Heart left ventricle (tissue), 16 donors: ENCODE data around the gene EPO. TPM values are rescaled to one million over a fixed set of nuclear protein-coding genes. Genes with fewer than 3 reads are reported as not detected.
A peak's percentile ranks its signal among the peaks of the same experiment; 100 is the strongest.
"Not testable (repeated sequence)": the region's sequence is repeated elsewhere in the genome, so short reads cannot be mapped to it uniquely, and the experiment has no call there.

Source experiments
- ATAC-seq, 4 donors: fragments of 200-7000 bp; cut with Tn5 transposase; one replicate each; pipeline ENCODE4 v1.9.1; 2020 to 2022; ENCODE audit warnings: moderate library complexity in 4 of 4, mild to moderate bottlenecking in 3 of 4, moderate number of reproducible peaks in 1 of 4
- DNase-seq, 5 donors: peaks; one replicate each; pipeline ENCODE4 v3.0.0-alpha.2; 2020
- H3K27ac ChIP-seq, 12 donors: fragments of 200-600 bp; sonication (generic) in 4 of 12; one replicate each; pipeline versions ENCODE4 v1.5.0 to v1.8.0; 2016 to 2022; ENCODE audit warnings: mild to moderate bottlenecking in 2 of 12
- H3K27me3 ChIP-seq, 9 donors: fragments of 200-600 bp; sonication (generic) in 2 of 9; one replicate each; pipeline versions ENCODE4 v1.5.1 to v1.8.0; 2016 to 2022; ENCODE audit warnings: mild to moderate bottlenecking in 3 of 9
- H3K36me3 ChIP-seq, 9 donors: fragments of 200-600 bp; sonication (generic) in 2 of 9; one replicate each; pipeline versions ENCODE4 v1.5.0 to v1.8.0; 2018 to 2022; ENCODE audit warnings: mild to moderate bottlenecking in 2 of 9
- H3K4me1 ChIP-seq, 12 donors: fragments of 200-600 bp; sonication (generic) in 4 of 12; one replicate each; pipeline versions ENCODE4 v1.5.0 to v1.8.0; 2016 to 2022; ENCODE audit warnings: mild to moderate bottlenecking in 3 of 12
- H3K4me3 ChIP-seq, 12 donors: fragments of 200-600 bp; sonication (generic) in 4 of 12; one replicate each; pipeline versions ENCODE4 v1.5.0 to v1.8.0; 2017 to 2022; ENCODE audit warnings: mild to moderate bottlenecking in 9 of 12, moderate library complexity in 4 of 12
- H3K9me3 ChIP-seq, 12 donors: fragments of 200-600 bp; sonication (generic) in 4 of 12; one replicate each; pipeline versions ENCODE4 v1.5.0 to v1.8.0; 2016 to 2022; ENCODE audit warnings: mild to moderate bottlenecking in 1 of 12
- CTCF ChIP-seq, 12 donors: fragments of 200-600 bp; sonication (generic) in 4 of 12; IDR thresholded peaks; one replicate each; pipeline versions ENCODE4 v1.5.0 to v1.8.0; 2018 to 2022; ENCODE audit warnings: antibody characterized with exemption in 12 of 12, mild to moderate bottlenecking in 5 of 12
- POLR2A ChIP-seq, 2 donors: fragments of 450-650 bp; IDR thresholded peaks; one replicate each; pipeline ENCODE4 v1.6.1; 2017; ENCODE audit warnings: antibody characterized with exemption in 2 of 2, mild to moderate bottlenecking in 2 of 2, moderate library complexity in 2 of 2
- whole genome bisulfite sequencing, 4 donors: extraction: QIAGEN DNeasy Blood & Tissue Kit in 2 of 4; methylation state at CpG; one replicate each; pipeline versions ENCODE4 v1.1.5 to v1.1.7; 2013 to 2018; 5-methylcytosine and 5-hydroxymethylcytosine counted together
- intact Hi-C, 10 donors: fragments of 100-400 bp; cut with DNase I; formaldehyde crosslinking; loops; one replicate each; pipeline versions ENCODE4 v1.11.1 to v1.14.2; 2022
- polyA plus RNA-seq, 2 donors: library from polyadenylated mRNA; stranded (reverse); fragments of 200-250 nt; gene quantifications; one replicate each; pipeline ENCODE4 v1.2.3, GENCODE V29; 2013
- total RNA-seq, 9 donors: library from RNA; depleted of rRNA in 2 of 9; stranded (reverse); fragments of >200 nt in 2 of 9; fragmentation: NEBNext Ultra II Directional in 3 of 9; extraction: Animal tissue kit (Norgen Biotek cat#: 25700) in 3 of 9; gene quantifications; one replicate each; pipeline versions ENCODE4 v1.1.0 to v1.2.4, GENCODE V29; 2016 to 2023
- donor health status: ischemic (EF 13 %, LVEDD 7.1; RV severe dilation, severe dysfunction).
- donor health status: healthy with polysubstance abuse.
- donor health status: DM: no; HTN: yes; CAD: no.
- donor health status: DM: no; HTN: no; CAD: no.
- donor health status: ischemic (EF 25% LVEDD 6.9; RV normal size, moderate dysfunction).
- donor health status: ischemic (EF 25% LVEDD 5.7; RV mildly dilated, moderate dysfunction).
- donor health status: healthy.
- donor health status: DM: yes; HTN: yes; CAD: no.
- donor health status: ischemic (EF 35%, LVEDD 5.7; RV mildly dilated, moderate dysfunction).
- donor health status: nonischemic (EF 11% LVEDD 7.7; RV severe dilation, severe dysfunction).
- donor health status: DM: yes; HTN: yes; CAD: no.
- donor health status: PGD.
- donor health status: ischemic (EF 29% LVEDD 5.4; RV normal size, mild dysfunction).
- donor health status: nonischemic (EF 23%, LVEDD 6.1; RV moderate dilation, normal function).

Gene EPO
- total and polyA plus RNA-seq, 11 donors: not detected

DNA sequence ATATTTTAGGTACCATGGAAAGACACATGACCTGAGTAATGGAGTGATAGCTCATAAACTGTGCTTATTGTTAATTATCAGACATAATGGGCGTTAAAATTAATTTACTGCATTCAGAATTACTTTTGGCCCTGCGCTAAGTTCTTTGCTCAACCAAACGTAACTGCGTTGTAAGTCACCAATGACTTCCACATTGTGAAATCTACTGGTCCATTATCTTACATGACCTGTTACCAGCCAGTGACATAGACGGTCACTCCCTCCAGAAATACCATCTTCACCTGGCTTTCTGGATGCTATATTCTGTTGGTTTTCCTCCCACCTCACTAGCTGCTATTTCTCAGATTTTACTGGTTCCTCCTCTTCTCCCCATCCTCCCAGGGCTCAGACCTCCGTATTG is 21.2 kb upstream of the EPO start:
- H3K27me3 ChIP-seq: no peaks in the 10 kb centered on the region
- H3K4me3 ChIP-seq: no peak overlapping the region
- H3K36me3 ChIP-seq: no peaks in the 10 kb centered on the region
- no peak for TF ChIP-seq POLR2A (IDR thresholded peaks at IDR 0.05)
- no peak overlapping the region for H3K27ac ChIP-seq
- ATAC-seq (no peak), DNase-seq (no peak)
- 64 to 73% (median 70%) methylated on average over 6 of the region's 6 CpGs for WGBS, 4 donors
- H3K9me3 ChIP-seq: no peaks in the 10 kb centered on the region
- intact Hi-C loops: loop anchor here in 4 of 10 donors (10.0 kb wide), 2 partner anchors 224 to 234 kb away; partner anchors contain the start of genes SPACDR (in 2 of the 4) and TSC22D4 (in 2 of the 4)
- H3K4me1 ChIP-seq: peaks cover 0 to 7% (median 4%) of the 10 kb centered on the region in 12 donors

DNA sequence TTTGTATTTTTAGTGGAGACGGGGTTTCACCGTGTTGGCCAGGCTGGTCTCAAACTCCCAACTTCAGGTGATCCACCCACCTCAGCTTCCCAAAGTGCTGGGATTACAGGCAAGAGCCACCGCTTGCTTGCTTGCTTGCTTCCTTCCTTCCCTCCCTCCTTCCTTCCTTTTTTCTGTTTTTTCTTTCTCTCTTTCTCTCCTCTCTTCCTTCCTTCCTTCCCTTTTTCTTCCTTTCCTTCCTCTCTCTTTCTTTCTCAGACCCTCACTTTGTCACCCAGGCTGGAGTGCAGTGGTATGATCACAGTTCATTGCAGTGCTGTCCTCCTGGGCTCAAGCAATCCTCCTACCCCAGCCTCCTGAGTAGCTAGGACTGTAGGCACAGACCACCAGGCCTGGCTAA is 19.2 kb upstream of the EPO start:
- intact Hi-C loops: loop anchor here in 2 of 10 donors (10.0 kb wide), 2 partner anchors 154 to 354 kb away; partner anchors contain the start of gene SLC12A9 (in 1 of the 2)
- H3K4me1 ChIP-seq, H3K9me3 ChIP-seq, H3K36me3 ChIP-seq, ATAC-seq, H3K27ac ChIP-seq, H3K4me3 ChIP-seq, H3K27me3 ChIP-seq: not testable (repeated sequence)
- 50 to 77% (median 70%) methylated on average over 3 of the region's 3 CpGs for WGBS, 4 donors
- DNase-seq: peak in 1 of 5 donors; percentile 14

- Histone ChIP-seq H3K27me3 (no peaks in the 10 kb centered on the region), H3K36me3 (peaks cover 0 to 16% (median 7%) of the 10 kb centered on the region in 9 donors), H3K4me3 (peak overlapping the region; percentile 53 to 88 (median 77)), H3K27ac (peak overlapping the region; percentile 91 to 99 (median 94)), H3K4me1 (peaks cover 0 to 28% (median 18%) of the 10 kb centered on the region in 12 donors), H3K9me3 (no peaks in the 10 kb centered on the region)
- WGBS, 4 donors: 0 to 1% (median 1%) methylated on average over 8 to 25 of the region's 25 CpGs
- peak; percentile 74 to 92 (median 81) for DNase-seq
- peak; percentile 54 to 80 (median 74) for ATAC-seq
- intact Hi-C loops: loop anchor here in 9 of 10 donors (1.0 to 10.0 kb wide), 5 partner anchors 31 to 349 kb away; partner anchors contain the start of gene SLC12A9 (in 8 of the 9)
- TF ChIP-seq CTCF (IDR thresholded peaks at IDR 0.05): peak; percentile 82 to 97 (median 92)
- no peak for TF ChIP-seq POLR2A (IDR thresholded peaks at IDR 0.05)
Observed at GRCh38 chr7:100705320-100705752, 14.9 kb upstream of the EPO start.

DNA sequence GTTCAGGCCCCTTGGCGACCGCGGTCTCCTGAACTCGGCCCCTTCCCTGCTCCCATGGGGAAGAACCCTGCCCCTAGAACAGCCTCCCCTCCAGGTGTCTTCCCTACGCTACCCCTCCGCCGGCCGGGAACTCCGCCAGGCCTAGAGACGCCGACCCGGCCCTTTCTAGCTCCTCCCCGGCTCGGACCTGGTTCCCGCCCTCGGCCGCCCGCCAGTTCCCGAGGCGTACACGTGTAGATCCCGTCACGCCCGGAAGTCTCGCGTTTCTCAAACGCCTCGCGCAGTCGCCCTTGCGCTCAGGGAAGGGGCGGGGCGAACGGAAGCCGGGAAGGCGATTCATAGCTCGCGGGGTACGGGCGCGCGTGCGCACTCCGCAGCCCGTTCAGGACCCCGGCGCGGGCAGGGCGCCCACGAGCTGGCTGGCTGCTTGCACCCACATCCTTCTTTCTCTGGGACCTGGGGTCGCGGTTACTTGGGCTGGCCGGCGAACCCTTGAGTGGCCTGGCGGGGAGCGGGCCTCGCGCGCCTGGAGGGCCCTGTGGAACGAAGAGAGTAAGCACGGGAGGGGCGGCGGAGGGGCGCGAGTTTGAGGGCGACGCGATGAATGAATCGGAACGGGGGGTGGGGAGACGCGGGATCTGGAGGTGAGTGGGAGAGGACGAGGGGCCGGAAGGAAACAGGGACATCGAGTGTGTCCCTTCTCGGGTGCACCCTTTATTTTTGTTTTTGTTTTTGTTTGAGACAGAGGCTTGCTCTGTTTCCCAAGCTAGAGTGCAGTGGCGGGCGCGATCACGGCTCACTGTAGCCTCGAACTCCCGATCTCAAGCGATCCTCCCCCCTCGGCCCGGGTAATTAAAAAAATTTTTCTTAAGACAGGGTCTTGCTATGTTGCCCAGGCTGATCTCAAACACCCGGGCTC is 14.3 kb upstream of the EPO start, which contains the start of gene POP7:
Gene POP7 (plus strand): TSS at position 369 of the 919 bp plus-strand sequence. CDS start 710 bp downstream, outside the sequence.
- peaks cover 0 to 28% (median 18%) of the 10 kb centered on the region in 12 donors for H3K4me1 ChIP-seq
- H3K36me3 ChIP-seq: peaks cover 0 to 16% (median 7%) of the 10 kb centered on the region in 9 donors
- no peaks in the 10 kb centered on the region for H3K27me3 ChIP-seq
- intact Hi-C loops: loop anchor here in 9 of 10 donors (1.0 to 10.0 kb wide), 7 partner anchors 13 to 349 kb away; partner anchors contain the start of gene SLC12A9 (in 9 of the 9)
- 0 to 1% (median 1%) methylated on average over 61 to 86 of the region's 86 CpGs for WGBS, 4 donors
- peak; percentile 99 to 100 (median 99) for DNase-seq
- H3K9me3 ChIP-seq: no peaks in the 10 kb centered on the region
- peak within 1 kb of the TSS; percentile 53 to 88 (median 77) for H3K4me3 ChIP-seq
- H3K27ac ChIP-seq: peak within 1 kb of the TSS; percentile 91 to 99 (median 94)
- TF ChIP-seq POLR2A (IDR thresholded peaks at IDR 0.05) (peak in 1 of 2 donors; percentile 71), CTCF (IDR thresholded peaks at IDR 0.05) (no peak)
- peak; percentile 96 to 99 (median 98) for ATAC-seq
